SK-N-MC (cell line): Measurements from ENCODE around the gene GYPE.
"Not testable (repeated sequence)": the region's sequence is repeated elsewhere in the genome, so short reads cannot be mapped to it uniquely, and the experiment has no call there.

Experiments used
- EZH2 ChIP-seq: fragments of 200-600 bp; sonication (generic); IDR thresholded peaks from one replicate; pipeline ENCODE4 v1.6.1; 2017; ENCODE audit warnings: antibody characterized with exemption
- POLR2AphosphoS5 ChIP-seq: IDR thresholded peaks from 2 replicates; pipeline ENCODE4 v1.6.1; 2012; ENCODE audit warnings: mild to moderate bottlenecking, low read depth, low read length, borderline replicate concordance

DNA sequence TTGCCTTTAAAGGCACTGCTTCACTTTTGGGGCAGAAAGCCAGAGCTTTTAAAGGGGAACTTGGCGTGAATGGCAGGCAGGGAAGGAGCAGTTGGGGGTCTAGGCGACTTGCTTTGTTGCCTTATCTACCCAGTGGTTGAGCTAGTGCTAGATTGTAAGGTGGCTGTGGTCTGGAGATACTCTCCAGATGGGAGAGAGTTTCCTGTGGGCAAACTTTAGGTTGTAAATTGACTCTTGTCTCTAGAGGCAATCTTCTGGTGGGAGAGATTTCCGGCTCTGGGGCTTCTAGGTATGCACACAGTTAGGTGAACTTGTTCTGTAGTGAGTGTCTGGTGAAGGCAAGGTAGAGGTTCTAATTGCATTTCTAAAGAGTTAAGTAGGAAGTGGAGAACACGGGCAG, 50.7 kb downstream of the GYPE start:
- not testable (repeated sequence) for TF ChIP-seq EZH2, POLR2AphosphoS5
